ENCODE measurements around the gene MOB3A.
A peak's percentile ranks its signal among the peaks of the same experiment; 100 is the strongest.

GRCh38 chr19:2051773-2052704, 44.1 kb downstream of the MOB3A start:
- TF ChIP-seq CTCF (optimal IDR thresholded peaks at IDR 0.05 in 1 of 3, IDR thresholded peaks at IDR 0.05 in 1 of 3, conservative IDR thresholded peaks at IDR 0.05 in 1 of 3; ENCODE audit: extremely low read depth in 1 of 3, insufficient read depth in 2 of 3, low read length in 3 of 3), result peak in 1 of 3 experiments; percentile 47
- TF ChIP-seq EZH2 (IDR thresholded peaks at IDR 0.05; ENCODE audit: low read length), result no peak
